Progenitor cell of endocrine pancreas (in vitro differentiated cells): ENCODE data around the gene ARHGEF18. TPM values are rescaled to one million over a fixed set of nuclear protein-coding genes. Genes with fewer than 3 reads are reported as not detected.

Source experiments
- DNase-seq: peaks from one replicate; pipeline ENCODE4 v3.0.0; 2021; ENCODE audit warnings: low spot score; ENCODE audit not compliant: unreplicated experiment
- H3K27ac Mint-ChIP-seq: 2 replicates; pipeline ENCODE4 v1.8.0; 2021; ENCODE audit warnings: mild to moderate bottlenecking, moderate library complexity, mixed read lengths
- H3K27me3 Mint-ChIP-seq: 2 replicates; pipeline ENCODE4 v1.8.0; 2021; ENCODE audit warnings: mixed read lengths
- H3K36me3 Mint-ChIP-seq: 2 replicates; pipeline ENCODE4 v1.8.0; 2022; ENCODE audit warnings: mixed read lengths; ENCODE audit not compliant: insufficient read depth
- H3K4me1 Mint-ChIP-seq: 2 replicates; pipeline ENCODE4 v1.8.0; 2021; ENCODE audit warnings: low read depth, mixed read lengths
- H3K4me3 Mint-ChIP-seq: 2 replicates; pipeline ENCODE4 v1.8.0; 2021; ENCODE audit warnings: low read depth, mild to moderate bottlenecking, moderate library complexity, mixed read lengths
- H3K9me3 Mint-ChIP-seq: 2 replicates; pipeline ENCODE4 v1.8.0; 2021; ENCODE audit warnings: low read depth, mixed read lengths
- CTCF ChIP-seq: fragments of 200-600 bp; sonication (generic); IDR thresholded peaks from one replicate; pipeline ENCODE4 v1.5.0; 2021; ENCODE audit warnings: antibody characterized with exemption, mild to moderate bottlenecking; ENCODE audit not compliant: unreplicated experiment
- total RNA-seq: library from RNA; stranded (reverse); gene quantifications from 2 replicates; pipeline ENCODE4 v1.2.1, GENCODE V29; 2021

Gene ARHGEF18
- total RNA-seq, 1 donor from 2014 or later = 53.4 TPM

GRCh38 chr19:7370546-7370945, 21.8 kb downstream of the ARHGEF18 start:
- no peaks in the 10 kb centered on the region for H3K36me3 Mint-ChIP-seq
- no peak overlapping the region for H3K4me3 Mint-ChIP-seq
- no peak for TF ChIP-seq CTCF
- no peak for DNase-seq
- no peaks in the 10 kb centered on the region for H3K9me3 Mint-ChIP-seq
- no peak overlapping the region for H3K27ac Mint-ChIP-seq
- H3K27me3 Mint-ChIP-seq = peaks cover 15% of the 10 kb centered on the region
- H3K4me1 Mint-ChIP-seq = no peaks in the 10 kb centered on the region

- no peaks in the 10 kb centered on the region for H3K36me3 Mint-ChIP-seq
- H3K4me3 Mint-ChIP-seq = no peak overlapping the region
- H3K4me1 Mint-ChIP-seq = no peaks in the 10 kb centered on the region
- H3K9me3 Mint-ChIP-seq = no peaks in the 10 kb centered on the region
- no peak overlapping the region for H3K27ac Mint-ChIP-seq
- no peak for TF ChIP-seq CTCF
- H3K27me3 Mint-ChIP-seq = peaks cover 11% of the 10 kb centered on the region
- DNase-seq = no peak
Observed at GRCh38 chr19:7371001-7371400, 22.3 kb downstream of the ARHGEF18 start.

GRCh38 chr19:7372810-7373209, 24.1 kb downstream of the ARHGEF18 start:
- H3K27me3 Mint-ChIP-seq = peaks cover 7% of the 10 kb centered on the region
- H3K27ac Mint-ChIP-seq = no peak overlapping the region
- no peaks in the 10 kb centered on the region for H3K9me3 Mint-ChIP-seq
- peaks cover 6% of the 10 kb centered on the region for H3K4me1 Mint-ChIP-seq
- TF ChIP-seq CTCF = no peak
- H3K36me3 Mint-ChIP-seq = no peaks in the 10 kb centered on the region
- no peak for DNase-seq
- no peak overlapping the region for H3K4me3 Mint-ChIP-seq

DNA sequence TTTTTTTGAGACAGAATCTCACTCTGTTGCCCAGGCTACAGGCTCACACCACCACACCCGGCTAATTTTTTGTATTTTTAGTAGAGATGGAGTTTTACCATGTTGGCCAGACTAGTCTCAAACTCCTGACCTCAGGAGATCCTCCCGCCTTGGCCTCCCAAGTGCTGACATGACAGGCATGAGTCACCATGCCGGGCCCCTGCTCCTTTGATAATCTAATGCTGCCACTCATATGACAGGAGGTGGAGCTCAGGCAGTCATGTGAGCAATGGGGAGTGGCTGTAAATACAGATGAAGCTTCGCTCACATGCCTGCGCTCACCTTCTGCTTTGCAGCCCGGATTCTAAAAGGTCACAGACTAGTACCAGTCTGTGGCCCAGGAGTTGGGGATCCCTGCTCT, 25.1 kb downstream of the ARHGEF18 start:
- TF ChIP-seq CTCF = no peak
- Mint-ChIP-seq H3K4me1 (peaks cover 6% of the 10 kb centered on the region), H3K4me3 (no peak overlapping the region), H3K27ac (no peak overlapping the region), H3K9me3 (no peaks in the 10 kb centered on the region), H3K27me3 (peaks cover 3% of the 10 kb centered on the region), H3K36me3 (no peaks in the 10 kb centered on the region)
- DNase-seq = no peak

- Mint-ChIP-seq H3K9me3 (no peaks in the 10 kb centered on the region), H3K4me3 (no peak overlapping the region), H3K27ac (peak overlapping the region; percentile 13), H3K27me3 (peaks cover 3% of the 10 kb centered on the region), H3K4me1 (peaks cover 8% of the 10 kb centered on the region), H3K36me3 (no peaks in the 10 kb centered on the region)
- no peak for TF ChIP-seq CTCF
- no peak for DNase-seq
Observed at GRCh38 chr19:7376151-7376852, 27.6 kb downstream of the ARHGEF18 start.
